GM12892 (cell line): ENCODE data around the gene DAAM1.

ENCODE experiments used
- DNase-seq: peaks from one replicate; pipeline ENCODE4 v3.0.0; 2011; ENCODE audit not compliant: insufficient read length
- FAIRE-seq: peaks from 2 replicates; lab custom pipeline; 2011; peaks lifted over from hg19 to GRCh38; lab: Jason Lieb, UNC
- POLR2A ChIP-seq: IDR thresholded peaks from 2 replicates; pipeline ENCODE4 v1.6.1; 2011; ENCODE audit warnings: low read depth, low read length, control low read depth
- POLR2AphosphoS5 ChIP-seq: IDR thresholded peaks from 2 replicates; pipeline ENCODE4 v1.6.1; 2011; ENCODE audit warnings: low read depth, low read length, control low read depth
- TAF1 ChIP-seq: IDR thresholded peaks from 2 replicates; pipeline ENCODE4 v1.6.1; 2011; ENCODE audit warnings: low read depth, mild to moderate bottlenecking, control low read depth, low read length, borderline replicate concordance

The DAAM1 gene

DNA sequence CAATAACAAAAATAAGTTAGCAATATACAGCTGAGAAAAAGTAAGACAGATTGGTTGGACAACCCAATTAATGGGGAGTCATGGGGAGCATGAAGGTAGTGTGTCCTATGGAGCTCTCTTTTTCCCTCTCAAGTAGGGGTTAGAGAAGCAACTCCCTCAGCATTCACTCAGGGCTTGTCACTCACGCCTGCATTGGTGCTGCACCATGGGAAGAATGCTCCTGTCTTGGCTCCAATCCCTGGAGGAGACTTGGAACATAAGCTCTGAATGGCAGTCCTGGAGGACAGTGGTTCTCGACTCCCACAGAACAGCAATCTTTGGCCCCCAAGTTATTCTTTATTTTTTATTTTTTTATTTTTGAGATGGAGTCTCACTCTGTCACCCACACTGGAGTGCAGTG lies 113.8 kb downstream of the DAAM1 start:
- DNase-seq: no peak
- FAIRE-seq: no peak
- TF ChIP-seq TAF1 (no peak), POLR2A (no peak), POLR2AphosphoS5 (no peak)

DNA sequence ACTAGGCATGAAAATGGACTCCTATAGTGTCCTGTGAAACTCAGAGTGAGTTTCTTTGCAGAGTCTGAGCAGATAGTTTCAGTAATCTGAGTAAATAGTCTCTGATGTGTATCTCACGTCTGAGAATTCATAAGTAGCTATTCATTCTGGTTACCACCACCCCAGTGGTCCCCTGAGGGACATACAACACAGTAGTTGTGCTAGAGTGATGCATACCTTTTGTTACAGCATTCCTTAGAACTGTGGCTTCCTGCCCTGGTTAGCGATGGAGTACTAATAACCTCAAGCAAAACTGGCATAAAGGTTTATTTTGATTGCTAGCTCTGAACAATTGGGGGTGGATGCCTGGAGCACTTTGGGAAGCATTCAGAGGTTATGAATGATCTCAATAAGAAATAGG lies 114.7 kb downstream of the DAAM1 start:
- TF ChIP-seq POLR2A (no peak), TAF1 (no peak), POLR2AphosphoS5 (no peak)
- no peak for FAIRE-seq
- DNase-seq: no peak

GRCh38 chr14:59305231-59305630 lies 116.8 kb downstream of the DAAM1 start:
- FAIRE-seq (no peak), DNase-seq (no peak)
- no peak for TF ChIP-seq POLR2A
- TF ChIP-seq POLR2AphosphoS5: no peak
- TF ChIP-seq TAF1: no peak

GRCh38 chr14:59305836-59306555 lies 117.5 kb downstream of the DAAM1 start:
- DNase-seq: no peak
- no peak for FAIRE-seq
- TF ChIP-seq POLR2AphosphoS5: no peak
- no peak for TF ChIP-seq POLR2A
- no peak for TF ChIP-seq TAF1

DNA sequence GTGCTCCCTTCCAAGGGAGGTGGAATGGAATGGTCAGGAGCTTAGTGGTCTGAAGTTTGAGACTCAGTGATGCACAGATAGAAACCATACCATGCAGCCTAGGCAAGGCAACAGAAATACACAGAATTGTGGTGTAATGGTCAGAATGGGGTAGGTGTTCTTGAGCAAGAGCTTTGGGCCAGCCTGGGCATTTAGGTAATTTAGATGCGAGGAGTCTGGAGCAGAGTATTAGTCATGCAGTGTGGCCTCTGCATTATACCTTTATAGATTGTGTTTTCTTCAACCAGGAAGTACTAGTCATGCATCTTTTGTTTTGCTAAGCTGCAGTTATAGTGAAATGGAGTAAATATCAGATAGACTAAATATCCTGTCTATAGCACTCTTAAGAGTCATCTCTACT lies 118.3 kb downstream of the DAAM1 start:
- TF ChIP-seq POLR2A: no peak
- TF ChIP-seq TAF1: no peak
- TF ChIP-seq POLR2AphosphoS5: no peak
- no peak for DNase-seq
- FAIRE-seq: no peak

- FAIRE-seq (no peak), DNase-seq (no peak)
- TF ChIP-seq POLR2AphosphoS5: no peak
- TF ChIP-seq POLR2A: no peak
- TF ChIP-seq TAF1: no peak
Observed at GRCh38 chr14:59308086-59308485, 119.6 kb downstream of the DAAM1 start.

GRCh38 chr14:59308673-59309072 lies 120.2 kb downstream of the DAAM1 start:
- DNase-seq (no peak), FAIRE-seq (no peak)
- TF ChIP-seq TAF1 (no peak), POLR2AphosphoS5 (no peak), POLR2A (no peak)

DNA sequence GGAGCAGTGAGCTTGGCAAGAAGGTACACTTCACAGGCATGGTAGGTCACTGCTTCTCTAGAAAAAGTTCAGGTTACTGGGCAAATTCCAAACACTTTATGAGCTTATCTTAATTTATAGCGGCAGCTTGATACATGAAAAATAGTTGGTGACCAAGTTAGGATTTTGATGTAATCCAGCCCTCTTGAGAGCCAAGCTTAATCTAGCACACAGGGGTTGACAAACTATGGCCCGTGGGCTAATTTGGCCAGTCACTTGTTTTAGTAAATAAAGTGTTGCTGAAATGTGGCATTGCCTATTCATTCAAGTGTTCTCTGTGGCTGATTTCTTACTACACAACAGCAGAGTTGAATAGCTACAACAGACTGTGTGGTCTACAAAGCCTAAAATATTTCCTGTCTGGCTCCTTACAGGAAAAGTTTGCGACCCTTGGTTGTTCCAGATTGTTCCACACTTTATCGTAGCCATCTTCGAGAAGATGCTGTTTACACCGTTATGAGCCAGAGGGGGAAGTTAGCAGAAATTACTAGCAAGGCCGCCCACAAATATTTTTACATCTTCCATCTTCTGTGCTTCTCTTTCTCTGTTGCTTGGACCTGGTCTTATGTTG lies 120.9 kb downstream of the DAAM1 start:
- no peak for TF ChIP-seq TAF1
- TF ChIP-seq POLR2A: no peak
- no peak for TF ChIP-seq POLR2AphosphoS5
- no peak for DNase-seq
- no peak for FAIRE-seq

- FAIRE-seq: peak; percentile 14
- TF ChIP-seq POLR2AphosphoS5 (no peak), POLR2A (no peak), TAF1 (no peak)
Observed at GRCh38 chr14:59310633-59311032, 122.2 kb downstream of the DAAM1 start.

GRCh38 chr14:59311723-59312122 lies 123.3 kb downstream of the DAAM1 start:
- DNase-seq (no peak), FAIRE-seq (no peak)
- TF ChIP-seq POLR2A (no peak), POLR2AphosphoS5 (no peak), TAF1 (no peak)

More at GRCh38 chr14:59310633-59311032, 122.2 kb downstream of the DAAM1 start:
- no peak for DNase-seq

DNA sequence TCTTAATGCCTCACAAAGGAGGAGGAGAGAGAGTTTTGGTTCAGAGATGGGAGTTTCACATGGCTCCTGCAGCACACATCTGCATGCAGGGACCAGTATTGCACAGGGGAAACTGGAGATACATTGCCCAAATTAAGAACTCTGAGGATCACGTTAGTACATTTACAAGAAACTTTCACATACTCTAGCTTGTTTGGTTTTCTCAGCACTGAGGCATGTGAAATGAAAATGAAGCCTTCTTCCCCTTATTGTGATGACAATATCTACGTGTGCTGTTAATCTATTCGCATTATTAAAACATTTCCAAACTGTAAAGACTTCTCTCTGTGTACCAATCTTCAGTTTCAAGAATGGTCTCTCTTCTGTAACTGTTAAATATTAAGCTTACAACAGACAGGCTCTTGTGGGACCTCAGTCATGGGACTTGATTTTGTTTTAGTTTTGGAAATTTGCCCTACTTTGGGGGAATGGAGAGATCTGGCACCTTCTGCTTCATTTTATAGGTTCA lies 124.7 kb downstream of the DAAM1 start:
- TF ChIP-seq TAF1: no peak
- no peak for TF ChIP-seq POLR2AphosphoS5
- DNase-seq: no peak
- peak; percentile 66 for FAIRE-seq
